Medulla oblongata (tissue), 1 donor: ENCODE results near the gene MYH6.
"Not testable (repeated sequence)": the region's sequence is repeated elsewhere in the genome, so short reads cannot be mapped to it uniquely, and the experiment has no call there.

ENCODE experiments used
- DNase-seq: peaks from one replicate; pipeline ENCODE4 v3.0.0-alpha.2; 2015; ENCODE audit errors: extremely low spot score

The MYH6 gene

DNA sequence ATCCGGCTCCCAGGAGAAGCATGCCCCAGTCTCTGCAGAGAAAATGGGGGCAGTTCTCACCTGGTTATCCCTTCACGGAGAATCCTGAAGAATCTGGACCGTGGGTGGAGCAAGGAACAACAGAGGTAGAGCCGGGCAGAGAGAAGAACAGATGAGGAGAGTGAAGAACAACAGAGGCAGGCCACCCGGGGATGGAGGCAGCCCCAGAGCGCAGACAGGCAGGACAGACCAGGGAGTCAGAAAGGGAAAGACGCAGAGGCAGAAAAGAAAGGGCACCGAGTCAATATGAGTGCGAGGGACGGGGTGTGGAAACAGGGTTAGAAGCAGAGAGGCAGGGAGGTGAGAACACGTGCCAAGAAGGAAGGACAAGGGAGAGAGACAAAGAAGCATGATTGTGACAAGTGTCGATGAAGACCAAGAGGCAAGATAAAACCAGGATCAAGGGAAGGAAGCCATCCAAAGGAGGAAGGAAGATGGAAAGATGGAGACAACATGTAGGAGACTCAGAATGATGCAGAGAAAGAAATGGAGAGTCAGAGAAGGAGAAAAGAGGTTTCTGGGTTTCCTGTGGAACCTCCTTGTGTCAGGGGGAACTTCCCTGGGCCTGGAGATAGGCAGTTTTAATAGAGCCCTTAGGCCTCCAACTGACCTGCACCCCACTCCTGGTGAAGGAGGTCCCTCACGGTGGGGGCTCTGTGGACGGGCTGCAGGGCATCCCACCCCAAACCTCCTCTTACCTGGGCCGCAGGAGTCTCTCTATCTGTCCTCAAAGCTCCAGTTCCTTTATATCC lies at the start of gene MYH6:
Gene MYH6, minus strand, starts transcription at position 758 of the 791 bp plus-strand sequence. CDS start 1,050 bp downstream, outside the sequence.
- DNase-seq = no peak

DNA sequence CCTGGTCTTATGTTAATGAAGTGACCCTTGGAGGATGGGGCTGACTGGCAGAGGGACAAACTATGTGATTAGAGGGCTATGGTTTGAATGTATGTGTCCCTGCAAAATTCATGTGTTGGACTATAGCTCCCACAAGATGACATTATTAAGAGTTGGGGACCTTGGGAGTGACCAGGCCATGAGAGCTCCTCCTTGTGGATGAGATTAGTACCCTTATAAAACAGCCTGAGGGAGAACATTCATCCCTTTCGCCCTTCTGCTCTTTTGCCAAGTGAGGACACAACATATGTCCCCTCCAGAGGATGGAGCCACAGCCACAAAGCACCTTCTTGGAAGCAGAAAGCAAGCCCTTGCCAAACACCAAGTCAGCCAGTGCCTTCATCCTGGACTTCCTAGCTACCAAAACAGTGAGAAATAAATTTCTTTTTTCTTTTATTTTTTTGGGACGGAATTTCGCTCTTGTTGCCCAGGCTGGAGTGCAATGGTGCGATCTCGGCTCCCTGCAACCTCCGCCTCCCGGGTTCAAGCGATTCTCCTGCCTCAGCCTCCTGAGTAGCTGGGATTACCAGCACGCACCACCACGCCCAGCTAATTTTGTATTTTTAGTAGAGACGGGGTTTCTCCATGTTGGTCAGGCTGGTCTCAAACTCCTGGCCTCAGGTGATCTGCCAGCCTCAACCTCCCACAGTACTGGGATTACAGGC lies 49.0 kb upstream of the MYH6 start:
- DNase-seq = not testable (repeated sequence)

DNA sequence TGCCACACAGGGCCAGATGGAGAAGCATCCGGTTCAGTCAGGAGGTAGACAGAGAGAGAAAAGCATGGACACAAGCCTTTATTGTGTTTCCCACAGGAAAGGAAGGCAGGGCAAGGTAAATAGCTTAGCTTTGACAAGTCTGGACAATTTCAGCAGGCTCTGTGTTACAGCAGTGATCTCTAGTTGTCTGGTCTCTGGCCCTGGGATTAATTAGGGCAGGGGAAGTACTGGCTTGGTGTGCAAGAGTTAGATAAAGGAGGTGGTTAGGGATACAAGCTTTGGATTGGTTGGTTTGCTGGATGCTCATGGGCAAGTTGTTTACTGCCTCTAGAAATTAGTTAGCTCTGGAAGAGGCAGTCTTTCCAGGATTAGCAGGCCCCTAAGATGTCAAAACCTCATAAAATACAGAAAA lies 46.4 kb upstream of the MYH6 start:
- DNase-seq = no peak

- DNase-seq = no peak
These were observed 44.2 kb upstream of the MYH6 start for GRCh38 chr14:23452237-23452636.

- no peak for DNase-seq
These were observed 42.3 kb upstream of the MYH6 start for GRCh38 chr14:23450379-23450778.

DNA sequence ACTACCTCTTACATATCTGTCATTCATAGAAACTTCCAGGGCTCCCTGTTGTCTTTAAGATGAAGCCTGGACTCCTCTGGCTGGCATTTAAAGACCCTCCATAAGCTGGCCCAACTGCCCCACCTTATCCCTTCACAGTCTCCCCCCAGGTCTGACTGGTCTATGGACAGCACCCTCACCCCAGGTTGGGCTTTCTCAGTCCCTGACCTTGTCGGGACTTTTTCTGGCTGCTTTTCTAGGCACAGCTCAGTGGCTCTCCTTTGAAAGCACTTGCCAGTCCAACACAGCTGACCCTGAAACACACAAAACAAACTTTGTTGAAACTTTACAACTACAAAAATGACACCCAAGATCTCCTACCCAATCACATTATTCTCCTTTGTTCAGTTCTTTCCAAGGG lies 41.2 kb upstream of the MYH6 start:
- no peak for DNase-seq

DNA sequence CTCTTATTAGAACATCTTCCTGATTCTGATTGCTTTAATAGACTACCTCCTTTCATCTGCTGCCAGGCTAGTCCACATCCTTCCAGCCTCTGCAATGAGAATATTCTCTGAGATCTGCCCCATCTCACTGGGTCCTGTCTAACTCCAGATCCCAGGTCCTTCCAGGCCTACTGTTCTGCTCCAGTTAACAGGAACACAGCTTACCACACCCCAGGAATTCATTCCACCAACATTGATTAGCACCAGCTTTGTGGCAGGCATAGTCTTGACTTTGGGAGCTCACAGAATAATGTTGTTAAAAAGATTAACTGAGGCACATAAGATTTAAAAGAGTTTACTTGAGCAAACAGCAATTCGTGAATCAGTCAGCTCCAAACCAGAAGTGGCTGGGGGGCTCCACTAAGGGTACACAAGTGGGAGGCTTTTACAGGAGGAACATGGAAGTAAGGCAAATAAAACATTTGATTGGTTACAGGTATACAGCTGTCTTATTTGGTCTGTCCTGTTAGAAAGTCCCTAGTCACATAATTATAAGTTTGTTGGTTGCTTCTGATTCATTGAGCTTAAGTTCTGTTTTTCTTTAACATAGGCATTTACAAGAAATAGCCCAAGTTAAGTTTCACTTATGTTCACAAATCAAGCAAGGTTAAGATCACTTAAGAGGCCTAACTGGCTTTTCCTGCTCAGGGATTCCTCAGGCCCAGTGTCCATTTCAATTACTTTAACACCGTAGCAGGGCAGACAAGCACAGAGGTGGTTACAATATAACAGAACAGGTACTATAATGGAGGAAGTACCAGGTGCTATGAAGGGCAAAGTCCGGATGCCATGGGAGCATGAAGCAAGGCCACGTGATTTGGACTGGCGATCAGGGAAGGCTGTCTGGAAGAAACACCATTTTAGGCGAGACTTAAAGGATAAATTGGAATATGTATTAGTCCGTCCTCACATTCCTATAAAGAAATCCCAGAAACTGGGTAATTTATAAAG lies 39.6 kb upstream of the MYH6 start:
- DNase-seq = no peak

DNA sequence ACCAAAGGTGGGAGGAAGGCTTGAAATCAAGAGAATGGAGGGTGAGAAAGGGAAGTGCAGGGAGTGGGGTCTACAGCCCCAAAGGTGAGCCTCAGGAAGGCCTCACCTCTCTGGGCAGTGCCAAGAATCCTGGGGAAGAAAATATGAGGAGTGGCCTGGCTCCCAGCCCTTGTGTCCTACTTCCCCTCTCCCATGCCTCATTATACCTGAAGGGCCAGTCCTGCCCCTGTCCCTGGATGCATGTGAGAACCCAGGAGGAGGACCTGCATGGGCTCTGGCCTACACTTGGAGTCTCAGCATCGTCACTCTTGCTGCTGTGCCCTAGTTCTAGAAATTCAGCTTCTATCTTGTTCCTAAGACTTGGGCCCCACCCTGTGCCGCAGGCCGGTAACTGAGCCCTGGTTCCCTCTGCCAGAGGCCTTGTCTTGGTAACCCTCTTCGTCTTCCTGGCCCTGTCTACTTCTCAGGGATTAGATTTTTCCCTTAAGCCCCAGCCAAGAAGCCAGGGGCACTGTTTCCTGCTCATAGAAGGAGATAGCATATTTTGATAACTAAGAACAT lies 38.3 kb upstream of the MYH6 start:
- DNase-seq = no peak

GRCh38 chr14:23445773-23446172 lies 37.7 kb upstream of the MYH6 start:
- DNase-seq = no peak

DNA sequence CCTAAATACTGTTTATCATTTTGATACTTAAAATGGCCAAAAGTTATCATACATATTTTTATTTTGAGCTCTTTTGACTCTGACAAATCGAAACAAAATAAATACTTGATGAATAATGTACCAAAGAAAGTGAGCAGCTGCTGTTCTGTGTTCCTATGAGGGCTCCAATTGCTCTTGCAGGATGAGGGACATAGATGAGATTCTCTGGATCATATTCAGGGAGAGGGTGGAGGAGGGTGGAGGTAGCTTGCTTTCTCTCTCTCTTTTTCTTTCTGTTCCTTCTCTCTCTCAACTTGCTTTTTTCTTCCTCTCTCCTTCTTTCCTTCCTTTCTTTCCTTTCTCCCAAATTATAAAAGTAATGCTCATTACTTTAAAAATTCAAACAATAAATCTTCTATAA lies 36.2 kb upstream of the MYH6 start:
- no peak for DNase-seq

DNA sequence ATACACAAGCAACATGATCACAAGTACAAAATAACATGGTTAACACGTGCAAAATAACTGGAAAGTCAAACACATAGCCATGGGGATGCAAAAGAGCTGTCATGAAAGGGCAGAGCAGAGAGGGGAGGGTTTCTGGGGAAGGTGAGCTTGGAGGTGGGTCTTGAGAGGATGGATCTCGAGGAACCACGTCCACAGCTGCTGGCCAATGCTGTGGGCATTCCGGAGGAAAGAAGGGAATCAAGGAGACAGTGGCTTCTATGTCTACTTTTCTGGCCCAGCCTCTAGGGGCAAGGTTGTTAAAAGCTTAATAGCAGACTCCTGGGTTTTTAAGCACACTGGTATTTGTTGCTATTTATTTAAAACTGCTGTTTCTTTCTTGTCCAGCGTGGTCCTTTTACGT lies 35.8 kb upstream of the MYH6 start:
- no peak for DNase-seq

- DNase-seq = no peak
These were observed 35.3 kb upstream of the MYH6 start for GRCh38 chr14:23443411-23443812.

DNA sequence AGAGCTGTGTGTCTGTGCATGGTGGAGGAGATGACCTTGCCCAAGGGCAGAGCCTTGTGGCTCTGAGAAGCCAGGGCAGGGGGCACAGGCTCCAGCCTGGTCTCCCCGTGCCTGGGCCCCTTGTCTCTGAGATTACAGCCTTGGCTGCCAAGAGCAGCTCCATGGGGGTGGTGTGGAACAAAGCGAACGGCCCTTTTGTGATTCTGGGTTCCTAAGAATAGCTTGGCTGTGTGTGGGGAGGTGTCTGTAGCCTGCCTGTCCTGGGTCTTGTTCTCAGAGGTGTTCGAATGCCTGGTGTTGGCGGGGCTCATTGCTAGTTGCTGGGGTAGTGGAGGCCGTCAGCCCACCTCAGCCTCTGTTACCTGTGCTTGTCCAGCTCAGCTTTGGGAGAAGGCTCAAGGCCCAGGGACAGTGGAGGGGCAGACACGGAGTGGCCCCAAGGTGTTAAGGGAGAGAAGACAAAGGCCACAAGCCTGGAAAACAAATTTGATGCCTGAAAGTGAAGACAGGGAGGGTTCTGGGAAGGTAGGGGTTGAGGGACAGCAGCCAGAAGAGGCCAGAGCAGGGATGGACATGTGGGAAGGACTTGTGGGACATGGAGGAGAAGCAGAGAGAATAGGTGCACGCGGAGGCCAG lies 34.8 kb upstream of the MYH6 start:
- DNase-seq = no peak

GRCh38 chr14:23441076-23441475 lies 33.0 kb upstream of the MYH6 start:
- no peak for DNase-seq

DNA sequence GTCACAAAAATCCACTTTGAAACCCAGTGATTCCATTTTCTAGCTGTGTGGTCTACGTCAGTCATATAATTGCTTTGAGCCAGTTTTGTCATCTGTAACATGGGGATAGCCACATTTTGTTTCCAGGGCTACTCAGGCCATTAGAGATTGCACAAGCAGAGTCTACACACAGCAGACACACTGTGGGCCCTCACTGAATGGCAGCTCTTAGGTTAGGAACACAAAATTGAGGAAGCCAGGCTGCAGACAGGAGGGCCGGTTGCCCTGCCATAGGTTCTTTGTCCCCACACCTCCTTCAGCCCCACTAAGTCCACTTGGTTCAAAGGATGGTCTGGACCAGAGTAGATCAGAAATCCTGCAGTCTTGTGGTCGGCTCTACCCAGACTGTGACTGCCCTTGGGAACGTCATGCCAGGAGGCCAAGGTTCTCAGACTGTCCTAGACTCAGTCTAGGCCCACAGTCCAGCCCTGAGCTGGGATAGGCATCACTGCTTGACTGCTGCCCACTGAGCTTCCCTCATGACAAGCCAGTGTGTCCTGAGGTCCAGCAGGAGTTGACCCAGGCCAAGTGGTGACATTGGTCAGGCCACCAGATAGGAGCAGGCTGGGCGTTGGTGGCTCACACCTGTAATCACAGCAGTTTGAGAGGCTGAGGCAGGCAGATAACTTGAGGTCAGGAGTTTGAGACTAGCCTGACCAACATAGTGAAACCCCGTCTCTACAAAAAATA lies 31.2 kb upstream of the MYH6 start:
- no peak for DNase-seq

DNA sequence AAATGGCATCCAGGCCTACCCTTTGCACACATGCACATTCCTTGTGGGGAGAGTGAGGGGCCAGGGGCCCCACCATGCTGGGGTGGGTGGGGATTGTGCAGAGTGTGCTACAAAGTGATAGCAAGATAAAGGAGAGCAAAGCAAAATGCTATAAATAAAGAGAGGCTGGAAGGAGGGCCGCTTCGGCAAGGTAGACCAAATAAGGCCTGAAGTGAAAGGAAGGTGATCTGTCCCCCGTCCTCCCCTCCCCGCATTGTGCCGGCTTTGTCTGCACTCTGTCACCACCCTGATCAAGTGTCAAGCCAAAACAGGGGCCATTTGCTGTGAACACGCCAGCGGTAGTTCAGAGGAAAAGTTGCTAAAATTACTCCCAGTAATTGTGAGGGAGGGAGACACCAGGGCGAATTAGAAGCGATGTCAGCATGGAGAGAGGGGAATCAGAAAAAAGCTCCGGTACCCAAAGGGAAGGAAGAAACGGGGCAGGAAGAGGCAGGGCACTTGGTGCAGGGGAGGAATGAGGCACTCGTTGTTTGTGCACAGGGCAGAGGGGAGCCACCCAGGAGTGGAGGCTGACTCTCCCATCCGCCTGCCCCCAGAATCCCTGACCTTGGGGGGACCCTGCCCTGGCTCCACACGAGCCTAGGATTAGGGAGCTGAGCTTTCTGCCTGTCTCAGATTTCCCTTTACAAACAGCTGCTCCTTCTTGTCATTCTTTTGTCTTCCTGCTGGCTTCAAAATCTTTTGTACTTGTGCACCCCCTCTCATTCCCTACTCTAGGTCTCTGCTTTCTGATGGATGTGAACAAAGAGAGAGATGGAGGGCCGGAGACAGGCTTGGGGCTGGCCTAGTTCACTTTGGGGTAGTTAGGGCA lies 30.3 kb upstream of the MYH6 start:
- DNase-seq = no peak

- no peak for DNase-seq
These were observed 29.3 kb upstream of the MYH6 start for GRCh38 chr14:23437133-23438100.
